Measurements from ENCODE around the gene SMAD1.
A peak's percentile ranks its signal among the peaks of the same experiment; 100 is the strongest.
"Not testable (repeated sequence)": the region's sequence is repeated elsewhere in the genome, so short reads cannot be mapped to it uniquely, and the experiment has no call there.

The SMAD1 gene

GRCh38 chr4:145566086-145566708 is 84.5 kb downstream of the SMAD1 start:
- TF ChIP-seq CTCF (conservative IDR thresholded peaks at IDR 0.05; ENCODE audit: low read length), result no peak
- H3K4me3 ChIP-seq (ENCODE audit: low read length), result no peak overlapping the region
- no peak for DNase-seq (ENCODE audit: low read depth)

GRCh38 chr4:145566768-145567167 is 85.1 kb downstream of the SMAD1 start:
- H3K4me3 ChIP-seq (ENCODE audit: low read length), result no peak overlapping the region
- no peak for DNase-seq (ENCODE audit: low read depth)
- no peak for TF ChIP-seq CTCF (conservative IDR thresholded peaks at IDR 0.05; ENCODE audit: low read length)

DNA sequence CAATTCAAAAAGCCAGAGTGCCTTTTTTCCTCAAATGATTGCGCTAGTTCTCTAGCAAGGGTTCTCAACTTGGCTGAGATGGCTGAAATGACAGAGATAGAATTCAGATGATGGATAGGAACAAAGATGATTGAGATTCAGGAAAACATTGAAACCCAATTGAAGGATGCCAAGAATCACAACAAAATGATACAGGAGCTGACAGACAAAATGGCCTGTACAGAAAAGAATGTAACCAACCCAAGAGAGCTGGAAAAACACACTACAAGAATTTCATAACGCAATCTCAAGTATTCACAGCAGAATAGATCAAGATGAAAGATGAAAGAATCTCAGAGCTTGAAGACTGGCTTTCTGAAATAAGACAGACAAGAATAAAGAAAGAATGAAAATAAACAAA is 85.9 kb downstream of the SMAD1 start:
- TF ChIP-seq CTCF (conservative IDR thresholded peaks at IDR 0.05; ENCODE audit: low read length), result no peak
- no peak overlapping the region for H3K4me3 ChIP-seq (ENCODE audit: low read length)
- peak; percentile 18 for DNase-seq (ENCODE audit: low read depth)

GRCh38 chr4:145574546-145574945 is 92.9 kb downstream of the SMAD1 start:
- not testable (repeated sequence) for DNase-seq (ENCODE audit: low read depth); H3K4me3 ChIP-seq (ENCODE audit: low read length)

- no peak for DNase-seq (ENCODE audit: low read depth)
- no peak overlapping the region for H3K4me3 ChIP-seq (ENCODE audit: low read length)
- no peak for TF ChIP-seq CTCF (conservative IDR thresholded peaks at IDR 0.05; ENCODE audit: low read length)
These were observed 99.3 kb downstream of the SMAD1 start for GRCh38 chr4:145580906-145581305.

GRCh38 chr4:145583191-145584055 is 101.8 kb downstream of the SMAD1 start:
- no peak for TF ChIP-seq CTCF (conservative IDR thresholded peaks at IDR 0.05; ENCODE audit: low read length)
- no peak overlapping the region for H3K4me3 ChIP-seq (ENCODE audit: low read length)
- DNase-seq (ENCODE audit: low read depth), result peak; percentile 14

- H3K4me3 ChIP-seq (ENCODE audit: low read length), result no peak overlapping the region
- DNase-seq (ENCODE audit: low read depth), result no peak
- TF ChIP-seq CTCF (conservative IDR thresholded peaks at IDR 0.05; ENCODE audit: low read length), result no peak
These were observed 105.6 kb downstream of the SMAD1 start for GRCh38 chr4:145587088-145587754.

GRCh38 chr4:145589381-145589780 is 107.7 kb downstream of the SMAD1 start:
- H3K4me3 ChIP-seq (ENCODE audit: low read length); DNase-seq (ENCODE audit: low read depth): not testable (repeated sequence)

Measured in AG10803 (cell line).